SK-N-SH treated with all-trans-retinoic acid at 6 μM for 48 hours (cell line): ENCODE measurements around the gene MMP24.

Experiments used
- ARNTL ChIP-seq: fragments of 450-650 bp; formaldehyde crosslinking; IDR thresholded peaks from 2 replicates; pipeline ENCODE4 v1.5.0; 2020; ENCODE audit warnings: low read depth, mild to moderate bottlenecking, moderate library complexity, borderline replicate concordance
- BACH2 ChIP-seq: fragments of 250-450 bp; sonication (Bioruptor Pico); IDR thresholded peaks from 2 replicates; pipeline ENCODE4 v1.9.0; 2021; ENCODE audit warnings: mild to moderate bottlenecking, borderline replicate concordance
- ESRRG ChIP-seq: fragments of 250-450 bp; sonication (Bioruptor Pico); IDR thresholded peaks from 2 replicates; pipeline ENCODE4 v1.6.1; 2021; ENCODE audit warnings: mild to moderate bottlenecking
- PATZ1 ChIP-seq: fragments of 250-450 bp; sonication (Bioruptor Pico); IDR thresholded peaks from 2 replicates; pipeline ENCODE4 v1.8.0; 2020; ENCODE audit warnings: mild to moderate bottlenecking, moderate library complexity, borderline replicate concordance
- SNAI2 ChIP-seq: fragments of 250-450 bp; sonication (Bioruptor Pico); IDR thresholded peaks from 2 replicates; pipeline ENCODE4 v1.5.0; 2020; ENCODE audit warnings: mild to moderate bottlenecking, moderate library complexity
- TCF4 ChIP-seq: fragments of 250-450 bp; sonication (Bioruptor Pico); IDR thresholded peaks from 2 replicates; pipeline ENCODE4 v1.8.0; 2021; ENCODE audit warnings: mild to moderate bottlenecking, moderate library complexity, borderline replicate concordance
- ZFP30 ChIP-seq: fragments of 450-650 bp; formaldehyde crosslinking; IDR thresholded peaks from 2 replicates; pipeline ENCODE4 v1.5.0; 2022; ENCODE audit warnings: mild to moderate bottlenecking, moderate library complexity
- ZNF565 ChIP-seq: fragments of 450-650 bp; formaldehyde crosslinking; conservative IDR thresholded peaks from 2 replicates; pipeline ENCODE4 v1.5.0; 2020; ENCODE audit warnings: low read depth, mild to moderate bottlenecking, moderate library complexity
- TF ChIP-seq, protein P1 (sequence below): fragments of 250-450 bp; sonication (Bioruptor Pico); IDR thresholded peaks from 2 replicates; pipeline ENCODE4 v1.5.0; 2020; ENCODE audit warnings: mild to moderate bottlenecking, moderate library complexity

- TF ChIP-seq PATZ1 (CRISPR knock-in tag) (no peak), ESRRG (CRISPR knock-in tag) (no peak), BACH2 (no peak), ARNTL (CRISPR knock-in tag) (no peak), ZFP30 (CRISPR knock-in tag) (no peak), TCF4 (CRISPR knock-in tag) (no peak), ZNF565 (CRISPR knock-in tag) (no peak), SNAI2 (CRISPR knock-in tag) (no peak)
- TF ChIP-seq, protein P1, sequence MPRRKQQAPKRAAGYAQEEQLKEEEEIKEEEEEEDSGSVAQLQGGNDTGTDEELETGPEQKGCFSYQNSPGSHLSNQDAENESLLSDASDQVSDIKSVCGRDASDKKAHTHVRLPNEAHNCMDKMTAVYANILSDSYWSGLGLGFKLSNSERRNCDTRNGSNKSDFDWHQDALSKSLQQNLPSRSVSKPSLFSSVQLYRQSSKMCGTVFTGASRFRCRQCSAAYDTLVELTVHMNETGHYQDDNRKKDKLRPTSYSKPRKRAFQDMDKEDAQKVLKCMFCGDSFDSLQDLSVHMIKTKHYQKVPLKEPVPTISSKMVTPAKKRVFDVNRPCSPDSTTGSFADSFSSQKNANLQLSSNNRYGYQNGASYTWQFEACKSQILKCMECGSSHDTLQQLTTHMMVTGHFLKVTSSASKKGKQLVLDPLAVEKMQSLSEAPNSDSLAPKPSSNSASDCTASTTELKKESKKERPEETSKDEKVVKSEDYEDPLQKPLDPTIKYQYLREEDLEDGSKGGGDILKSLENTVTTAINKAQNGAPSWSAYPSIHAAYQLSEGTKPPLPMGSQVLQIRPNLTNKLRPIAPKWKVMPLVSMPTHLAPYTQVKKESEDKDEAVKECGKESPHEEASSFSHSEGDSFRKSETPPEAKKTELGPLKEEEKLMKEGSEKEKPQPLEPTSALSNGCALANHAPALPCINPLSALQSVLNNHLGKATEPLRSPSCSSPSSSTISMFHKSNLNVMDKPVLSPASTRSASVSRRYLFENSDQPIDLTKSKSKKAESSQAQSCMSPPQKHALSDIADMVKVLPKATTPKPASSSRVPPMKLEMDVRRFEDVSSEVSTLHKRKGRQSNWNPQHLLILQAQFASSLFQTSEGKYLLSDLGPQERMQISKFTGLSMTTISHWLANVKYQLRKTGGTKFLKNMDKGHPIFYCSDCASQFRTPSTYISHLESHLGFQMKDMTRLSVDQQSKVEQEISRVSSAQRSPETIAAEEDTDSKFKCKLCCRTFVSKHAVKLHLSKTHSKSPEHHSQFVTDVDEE (CRISPR knock-in tag): no peak
Measured at GRCh38 chr20:35238170-35238569, 11.7 kb downstream of the MMP24 start.
